Upper lobe of left lung (tissue), 4 donors: ENCODE data around the gene CDK10.

Experiments
- EP300 ChIP-seq, 4 donors: sonication (generic); formaldehyde crosslinking; IDR thresholded peaks; one replicate each; pipeline ENCODE4 v1.5.1; 2017; ENCODE audit warnings: antibody characterized with exemption in 4 of 4, control low read depth in 2 of 4
- TF ChIP-seq, protein P1 (sequence below), 6 experiments: fragments of 450-650 bp in 4 of 6; fragments of 200-600 bp in 2 of 6; sonication (generic) in 2 of 6; IDR thresholded peaks; one replicate each; pipeline ENCODE4 v1.5.1; 2016 to 2019; ENCODE audit warnings: antibody characterized with exemption in 6 of 6

- TF ChIP-seq EP300 (IDR thresholded peaks at IDR 0.05): no peak
- TF ChIP-seq, protein P1, sequence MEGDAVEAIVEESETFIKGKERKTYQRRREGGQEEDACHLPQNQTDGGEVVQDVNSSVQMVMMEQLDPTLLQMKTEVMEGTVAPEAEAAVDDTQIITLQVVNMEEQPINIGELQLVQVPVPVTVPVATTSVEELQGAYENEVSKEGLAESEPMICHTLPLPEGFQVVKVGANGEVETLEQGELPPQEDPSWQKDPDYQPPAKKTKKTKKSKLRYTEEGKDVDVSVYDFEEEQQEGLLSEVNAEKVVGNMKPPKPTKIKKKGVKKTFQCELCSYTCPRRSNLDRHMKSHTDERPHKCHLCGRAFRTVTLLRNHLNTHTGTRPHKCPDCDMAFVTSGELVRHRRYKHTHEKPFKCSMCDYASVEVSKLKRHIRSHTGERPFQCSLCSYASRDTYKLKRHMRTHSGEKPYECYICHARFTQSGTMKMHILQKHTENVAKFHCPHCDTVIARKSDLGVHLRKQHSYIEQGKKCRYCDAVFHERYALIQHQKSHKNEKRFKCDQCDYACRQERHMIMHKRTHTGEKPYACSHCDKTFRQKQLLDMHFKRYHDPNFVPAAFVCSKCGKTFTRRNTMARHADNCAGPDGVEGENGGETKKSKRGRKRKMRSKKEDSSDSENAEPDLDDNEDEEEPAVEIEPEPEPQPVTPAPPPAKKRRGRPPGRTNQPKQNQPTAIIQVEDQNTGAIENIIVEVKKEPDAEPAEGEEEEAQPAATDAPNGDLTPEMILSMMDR (IDR thresholded peaks at IDR 0.05): no peak
These were observed 25.8 kb downstream of the CDK10 start for GRCh38 chr16:89712274-89712781.
